Activated CD4-positive, CD25-positive, alpha-beta regulatory T cell treated with anti-CD3 and anti-CD28 coated beads, Interleukin-2, amount 50 U/mL, for 72 hours (primary cell): ENCODE data around the gene PPP1R36.
"Not testable (repeated sequence)": the region's sequence is repeated elsewhere in the genome, so short reads cannot be mapped to it uniquely, and the experiment has no call there.

Experiments
- DNase-seq: peaks from one replicate; pipeline ENCODE4 v3.0.0; 2021

Gene PPP1R36

GRCh38 chr14:64617872-64618408, 68.2 kb downstream of the PPP1R36 start:
- DNase-seq: not testable (repeated sequence)

- DNase-seq: no peak
Observed at GRCh38 chr14:64620910-64621309, 71.1 kb downstream of the PPP1R36 start.

- DNase-seq: no peak
Observed at GRCh38 chr14:64623554-64624165, 73.9 kb downstream of the PPP1R36 start.

GRCh38 chr14:64625386-64626232, 75.8 kb downstream of the PPP1R36 start:
- DNase-seq: no peak

- no peak for DNase-seq
Observed at GRCh38 chr14:64628940-64629408, 79.2 kb downstream of the PPP1R36 start.

- no peak for DNase-seq
Observed at GRCh38 chr14:64630778-64631177, 81.0 kb downstream of the PPP1R36 start.

GRCh38 chr14:64631222-64631621, 81.5 kb downstream of the PPP1R36 start:
- not testable (repeated sequence) for DNase-seq

- DNase-seq: no peak
Observed at GRCh38 chr14:64632056-64632455, 82.3 kb downstream of the PPP1R36 start.

GRCh38 chr14:64634558-64634957, 84.8 kb downstream of the PPP1R36 start:
- DNase-seq: no peak

GRCh38 chr14:64636208-64636979, 86.6 kb downstream of the PPP1R36 start:
- peak; percentile 76 for DNase-seq

- no peak for DNase-seq
Observed at GRCh38 chr14:64636980-64637429, 87.2 kb downstream of the PPP1R36 start.

- DNase-seq: no peak
Observed at GRCh38 chr14:64637735-64638473, 88.1 kb downstream of the PPP1R36 start.

GRCh38 chr14:64638625-64639024, 88.9 kb downstream of the PPP1R36 start:
- DNase-seq: no peak
